GM23338 (cell line): ENCODE results near the gene PTPN12. TPM values are rescaled to one million over a fixed set of nuclear protein-coding genes. Genes with fewer than 3 reads are reported as not detected.

Experiments
- ATAC-seq: fragments of 200-7000 bp; cut with Tn5 transposase; 3 replicates; pipeline ENCODE4 v1.9.1; 2020
- DNase-seq: peaks from one replicate; pipeline ENCODE4 v3.0.0-alpha.2; 2015; ENCODE audit warnings: low spot score
- H2AFZ ChIP-seq: fragments of 200-600 bp; sonication (generic); 2 replicates; pipeline ENCODE4 v1.8.0; 2016; ENCODE audit warnings: antibody characterized with exemption, mild to moderate bottlenecking, moderate library complexity
- H3F3A ChIP-seq: fragments of 200-600 bp; sonication (generic); replicated peaks from 2 replicates; pipeline ENCODE4 v1.8.0; 2017; ENCODE audit warnings: antibody characterized with exemption, mixed run types, low read depth
- H3K27ac ChIP-seq: fragments of 200-600 bp; sonication (generic); 2 replicates; pipeline ENCODE4 v1.6.1; 2016; ENCODE audit warnings: low read depth
- H3K27me3 ChIP-seq: fragments of 200-600 bp; sonication (generic); 2 replicates; pipeline ENCODE4 v1.8.0; 2016; ENCODE audit warnings: mild to moderate bottlenecking, mixed run types, moderate library complexity; ENCODE audit not compliant: insufficient read depth
- H3K36me3 ChIP-seq: fragments of 200-600 bp; sonication (generic); 2 replicates; pipeline ENCODE4 v1.8.0; 2016; ENCODE audit warnings: mild to moderate bottlenecking; ENCODE audit not compliant: insufficient read depth
- H3K4me1 ChIP-seq: fragments of 200-600 bp; sonication (generic); 2 replicates; pipeline ENCODE4 v1.8.0; 2016; ENCODE audit warnings: mild to moderate bottlenecking, moderate library complexity; ENCODE audit not compliant: insufficient read depth
- H3K4me2 ChIP-seq: fragments of 200-600 bp; sonication (generic); 2 replicates; pipeline ENCODE4 v1.7.1; 2017; ENCODE audit warnings: mixed run types
- H3K4me3 ChIP-seq: fragments of 200-600 bp; sonication (generic); 2 replicates; pipeline ENCODE4 v1.6.1; 2016; ENCODE audit warnings: mixed run types
- H3K79me2 ChIP-seq: fragments of 200-600 bp; sonication (generic); replicated peaks from 2 replicates; pipeline ENCODE4 v1.8.0; 2017; ENCODE audit warnings: mild to moderate bottlenecking; ENCODE audit not compliant: insufficient read depth
- H3K9me2 ChIP-seq: fragments of 200-600 bp; sonication (generic); 2 replicates; pipeline ENCODE4 v1.8.0; 2017; ENCODE audit not compliant: insufficient read depth
- H4K20me1 ChIP-seq: fragments of 200-600 bp; sonication (generic); replicated peaks from 2 replicates; pipeline ENCODE4 v1.8.0; 2017; ENCODE audit warnings: mild to moderate bottlenecking; ENCODE audit not compliant: insufficient read depth
- H3K27ac Mint-ChIP-seq: 2 replicates; pipeline ENCODE4 v1.8.0; 2020; ENCODE audit warnings: inconsistent platforms, mild to moderate bottlenecking, moderate library complexity, mixed read lengths
- H3K27me3 Mint-ChIP-seq: 3 replicates; pipeline ENCODE4 v1.8.0; 2022; ENCODE audit warnings: low read depth, mild to moderate bottlenecking, moderate library complexity, mixed read lengths, inconsistent platforms; ENCODE audit not compliant: insufficient read depth, poor library complexity
- H3K36me3 Mint-ChIP-seq: 3 replicates; pipeline ENCODE4 v1.8.0; 2021; ENCODE audit warnings: low read depth, mild to moderate bottlenecking, inconsistent platforms, moderate library complexity, mixed read lengths
- H3K4me1 Mint-ChIP-seq: 3 replicates; pipeline ENCODE4 v1.8.0; 2020; ENCODE audit warnings: mild to moderate bottlenecking, inconsistent platforms, mixed read lengths
- H3K4me3 Mint-ChIP-seq: 3 replicates; pipeline ENCODE4 v1.8.0; 2021; ENCODE audit warnings: moderate library complexity, mild to moderate bottlenecking, inconsistent platforms, mixed read lengths
- H3K9me3 Mint-ChIP-seq: 3 replicates; pipeline ENCODE4 v1.8.0; 2020; ENCODE audit warnings: moderate library complexity, mild to moderate bottlenecking, inconsistent platforms, mixed read lengths
- CREB1 ChIP-seq: fragments of 250-450 bp; sonication (Bioruptor Pico); IDR thresholded peaks from 2 replicates; pipeline ENCODE4 v1.5.0; 2020; ENCODE audit warnings: low read depth, mild to moderate bottlenecking, moderate library complexity
- CTCF ChIP-seq, 2 experiments: fragments of 200-600 bp in 1 of 2; sonication (generic) in 1 of 2; conservative IDR thresholded peaks; 2 replicates each; pipeline versions ENCODE4 v1.5.1 to v1.6.1; 2016 to 2017; ENCODE audit warnings: antibody characterized with exemption in 2 of 2, low read depth in 2 of 2, mild to moderate bottlenecking in 2 of 2, moderate library complexity in 1 of 2
- ETS1 ChIP-seq: IDR thresholded peaks from 2 replicates; pipeline ENCODE4 v1.6.1; 2016; ENCODE audit warnings: antibody characterized with exemption
- EZH2 ChIP-seq: fragments of 200-600 bp; sonication (generic); IDR thresholded peaks from one replicate; pipeline ENCODE4 v1.8.0; 2017; ENCODE audit warnings: antibody characterized with exemption, mild to moderate bottlenecking, low read depth; ENCODE audit not compliant: unreplicated experiment
- EZH2phosphoT487 ChIP-seq: fragments of 200-600 bp; sonication (generic); IDR thresholded peaks from one replicate; pipeline ENCODE4 v1.8.1; 2018; ENCODE audit warnings: antibody characterized with exemption; ENCODE audit not compliant: unreplicated experiment
- JUNB ChIP-seq: IDR thresholded peaks from one replicate; pipeline ENCODE4 v1.6.1; 2016; ENCODE audit warnings: antibody characterized with exemption; ENCODE audit not compliant: unreplicated experiment
- NANOG ChIP-seq: IDR thresholded peaks from 2 replicates; pipeline ENCODE4 v1.6.1; 2016; ENCODE audit warnings: antibody characterized with exemption, borderline replicate concordance
- POLR2AphosphoS5 ChIP-seq: IDR thresholded peaks from 2 replicates; pipeline ENCODE4 v1.6.1; 2016; ENCODE audit warnings: antibody characterized with exemption, low read depth
- STAT1 ChIP-seq: IDR thresholded peaks from one replicate; pipeline ENCODE4 v1.6.1; 2016; ENCODE audit warnings: antibody characterized with exemption; ENCODE audit not compliant: unreplicated experiment
- ZNF114 ChIP-seq: fragments of 250-450 bp; sonication (Bioruptor Pico); IDR thresholded peaks from 2 replicates; pipeline ENCODE4 v1.5.0; 2020; ENCODE audit warnings: mild to moderate bottlenecking, moderate library complexity
- ZNF331 ChIP-seq: fragments of 250-450 bp; sonication (Bioruptor Pico); IDR thresholded peaks from 2 replicates; pipeline ENCODE4 v1.5.0; 2020; ENCODE audit warnings: low read depth, mild to moderate bottlenecking, moderate library complexity
- ZNF462 ChIP-seq: fragments of 250-450 bp; sonication (Bioruptor Pico); IDR thresholded peaks from 2 replicates; pipeline ENCODE4 v1.5.0; 2020; ENCODE audit warnings: mild to moderate bottlenecking, moderate library complexity
- polyA plus RNA-seq: library from polyadenylated mRNA; unstranded; fragments of >200 nt; fragmentation: Nextera tagmentation; extraction: Ambion mirVana; gene quantifications from 2 replicates; pipeline ENCODE4 v1.2.1, GENCODE V29; 2016
- total RNA-seq: library from RNA; depleted of rRNA; stranded (reverse); fragments of >200 nt; shearing (Covaris generic); gene quantifications from 2 replicates; pipeline ENCODE4 v1.2.3, GENCODE V29; 2014
- TF ChIP-seq, protein P1 (sequence below): IDR thresholded peaks from one replicate; pipeline ENCODE4 v1.6.1; 2018; ENCODE audit warnings: antibody characterized with exemption; ENCODE audit not compliant: unreplicated experiment

PTPN12 gene
- total and polyA plus RNA-seq, 2 experiments from 2014 or later = 58.8 to 187 TPM

DNA sequence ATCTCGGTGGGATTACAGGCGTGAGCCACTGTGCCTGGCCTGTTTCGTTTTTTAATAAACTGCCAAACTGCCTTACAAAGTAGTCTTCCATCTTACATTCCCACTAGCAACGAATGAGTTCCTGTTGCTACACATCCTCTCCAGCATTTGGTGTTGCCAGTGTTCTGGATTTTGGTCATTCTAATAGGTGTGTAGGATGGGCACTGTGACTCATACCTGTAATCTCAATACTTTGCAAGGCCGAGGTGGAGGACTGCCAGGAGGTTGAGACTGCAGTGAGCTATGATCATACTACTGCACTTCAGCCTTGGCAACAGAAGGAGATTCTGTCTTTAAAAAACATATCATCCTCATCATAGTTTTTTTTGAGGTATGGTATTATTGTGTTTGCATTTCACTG is 137.8 kb downstream of the PTPN12 start:
- Mint-ChIP-seq H3K27ac (no peak overlapping the region), H3K36me3 (no peaks in the 10 kb centered on the region; the same call in 2 of the 3 replicates), H3K9me3 (no peaks in the 10 kb centered on the region), H3K4me3 (no peak overlapping the region), H3K27me3 (peaks cover 3% of the 10 kb centered on the region), H3K4me1 (peaks cover 5% of the 10 kb centered on the region; the same call in 2 of the 3 replicates)
- DNase-seq (no peak), ATAC-seq (no peak)
- no peaks in the 10 kb centered on the region for H3K79me2 ChIP-seq
- H3K27me3 ChIP-seq = no peaks in the 10 kb centered on the region
- H2AFZ ChIP-seq = no peak overlapping the region
- no peak for TF ChIP-seq ETS1
- no peak for TF ChIP-seq NANOG
- no peak for TF ChIP-seq CTCF (conservative IDR thresholded peaks at IDR 0.05; ENCODE audit: low read depth in 2 of 2)
- no peak for TF ChIP-seq JUNB
- no peak for TF ChIP-seq EZH2phosphoT487
- no peak for TF ChIP-seq STAT1
- no peak for TF ChIP-seq CREB1 (CRISPR knock-in tag)
- TF ChIP-seq EZH2 = no peak
- TF ChIP-seq ZNF114 (CRISPR knock-in tag) = no peak
- TF ChIP-seq ZNF462 (CRISPR knock-in tag) = no peak
- TF ChIP-seq ZNF331 (CRISPR knock-in tag) = no peak
- TF ChIP-seq POLR2AphosphoS5 = no peak
- TF ChIP-seq, protein P1, sequence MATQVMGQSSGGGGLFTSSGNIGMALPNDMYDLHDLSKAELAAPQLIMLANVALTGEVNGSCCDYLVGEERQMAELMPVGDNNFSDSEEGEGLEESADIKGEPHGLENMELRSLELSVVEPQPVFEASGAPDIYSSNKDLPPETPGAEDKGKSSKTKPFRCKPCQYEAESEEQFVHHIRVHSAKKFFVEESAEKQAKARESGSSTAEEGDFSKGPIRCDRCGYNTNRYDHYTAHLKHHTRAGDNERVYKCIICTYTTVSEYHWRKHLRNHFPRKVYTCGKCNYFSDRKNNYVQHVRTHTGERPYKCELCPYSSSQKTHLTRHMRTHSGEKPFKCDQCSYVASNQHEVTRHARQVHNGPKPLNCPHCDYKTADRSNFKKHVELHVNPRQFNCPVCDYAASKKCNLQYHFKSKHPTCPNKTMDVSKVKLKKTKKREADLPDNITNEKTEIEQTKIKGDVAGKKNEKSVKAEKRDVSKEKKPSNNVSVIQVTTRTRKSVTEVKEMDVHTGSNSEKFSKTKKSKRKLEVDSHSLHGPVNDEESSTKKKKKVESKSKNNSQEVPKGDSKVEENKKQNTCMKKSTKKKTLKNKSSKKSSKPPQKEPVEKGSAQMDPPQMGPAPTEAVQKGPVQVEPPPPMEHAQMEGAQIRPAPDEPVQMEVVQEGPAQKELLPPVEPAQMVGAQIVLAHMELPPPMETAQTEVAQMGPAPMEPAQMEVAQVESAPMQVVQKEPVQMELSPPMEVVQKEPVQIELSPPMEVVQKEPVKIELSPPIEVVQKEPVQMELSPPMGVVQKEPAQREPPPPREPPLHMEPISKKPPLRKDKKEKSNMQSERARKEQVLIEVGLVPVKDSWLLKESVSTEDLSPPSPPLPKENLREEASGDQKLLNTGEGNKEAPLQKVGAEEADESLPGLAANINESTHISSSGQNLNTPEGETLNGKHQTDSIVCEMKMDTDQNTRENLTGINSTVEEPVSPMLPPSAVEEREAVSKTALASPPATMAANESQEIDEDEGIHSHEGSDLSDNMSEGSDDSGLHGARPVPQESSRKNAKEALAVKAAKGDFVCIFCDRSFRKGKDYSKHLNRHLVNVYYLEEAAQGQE = no peak
- no peaks in the 10 kb centered on the region for H3K36me3 ChIP-seq
- H3F3A ChIP-seq = no peaks in the 10 kb centered on the region
- no peaks in the 10 kb centered on the region for H3K4me1 ChIP-seq
- H4K20me1 ChIP-seq = peaks cover 3% of the 10 kb centered on the region; the same call in 1 of the 2 replicates
- H3K27ac ChIP-seq = no peak overlapping the region
- no peak overlapping the region for H3K4me2 ChIP-seq
- H3K9me2 ChIP-seq = no peaks in the 10 kb centered on the region
- H3K4me3 ChIP-seq = no peak overlapping the region
